B cell (primary cell): ENCODE results near the gene HOXA4. TPM values are rescaled to one million over a fixed set of nuclear protein-coding genes. Genes with fewer than 3 reads are reported as not detected.

Source experiments
- ATAC-seq: fragments of 200-7000 bp; cut with Tn5 transposase; one replicate; pipeline ENCODE4 v1.10.0; 2021; ENCODE audit warnings: low read depth, mild to moderate bottlenecking, moderate number of reproducible peaks, moderate library complexity
- CTCF ChIA-PET: fragments of 350-600 bp; sonication (Branson Sonifier 250); formaldehyde crosslinking; loops from one replicate; lab custom pipeline; 2021; ENCODE audit warnings: antibody characterized with exemption, inconsistent platforms; lab: Charles Lee
- POLR2A ChIA-PET: fragments of 350-600 bp; sonication (Branson Sonifier 250); formaldehyde crosslinking; loops from one replicate; lab custom pipeline; 2021; ENCODE audit warnings: antibody characterized with exemption; lab: Charles Lee
- DNase-seq: peaks from one replicate; pipeline ENCODE4 v3.0.0; 2013
- H2AFZ ChIP-seq: 2 replicates; pipeline ENCODE4 v1.6.1; 2012; ENCODE audit warnings: mild to moderate bottlenecking, low read depth, low read length; ENCODE audit not compliant: insufficient read depth, poor library complexity, severe bottlenecking
- H3K27ac ChIP-seq, 2 donors: 1 replicate in 1 of 2; 2 replicates in 1 of 2; pipeline ENCODE4 v1.5.1; 2012 to 2013; ENCODE audit warnings: low read length in 2 of 2, mild to moderate bottlenecking in 2 of 2, moderate library complexity in 1 of 2
- H3K27me3 ChIP-seq, 4 experiments: fragments of 200-600 bp in 1 of 4; sonication (generic) in 1 of 4; replicated peaks in 1 of 4; 1 replicate in 2 of 4; 2 replicates in 2 of 4; pipeline versions ENCODE4 v1.6.1 to v1.7.0; 2013 to 2016; ENCODE audit warnings: low read length in 3 of 4, mild to moderate bottlenecking in 2 of 4, mixed read lengths in 1 of 4, moderate library complexity in 1 of 4; ENCODE audit not compliant: insufficient read depth in 4 of 4, control insufficient read depth in 3 of 4; ENCODE audit errors: control extremely low read depth in 1 of 4
- H3K36me3 ChIP-seq, 2 experiments: replicated peaks in 1 of 2; 1 replicate in 1 of 2; 2 replicates in 1 of 2; pipeline versions ENCODE4 v1.6.1 to v1.7.1; 2013; ENCODE audit warnings: low read length in 1 of 2; ENCODE audit not compliant: insufficient read depth in 2 of 2, control insufficient read depth in 1 of 2; ENCODE audit errors: control extremely low read depth in 1 of 2, extremely low read depth in 1 of 2
- H3K4me1 ChIP-seq, 2 donors: fragments of 200-600 bp in 1 of 2; sonication (generic) in 1 of 2; 1 replicate in 1 of 2; 2 replicates in 1 of 2; pipeline versions ENCODE4 v1.5.1 to v1.6.1; 2013 to 2017; ENCODE audit warnings: low read length in 2 of 2; ENCODE audit not compliant: control insufficient read depth in 2 of 2, insufficient read depth in 2 of 2
- H3K4me2 ChIP-seq: replicated peaks from 2 replicates; pipeline ENCODE3; 2012; ENCODE audit warnings: mild to moderate bottlenecking, low read depth, low read length; ENCODE audit not compliant: poor library complexity, severe bottlenecking
- H3K4me3 ChIP-seq, 5 experiments: fragments of 200-600 bp in 1 of 5; sonication (generic) in 1 of 5; 1 replicate in 3 of 5; 2 replicates in 2 of 5; pipeline versions ENCODE4 v1.5.1 to v1.7.0; 2011 to 2016; ENCODE audit warnings: low read length in 4 of 5, mild to moderate bottlenecking in 4 of 5, low read depth in 2 of 5, control low read depth in 1 of 5, moderate library complexity in 1 of 5; ENCODE audit not compliant: insufficient read depth in 1 of 5; ENCODE audit errors: control extremely low read depth in 1 of 5, extremely low read depth in 1 of 5
- H3K79me2 ChIP-seq: fragments of 200-600 bp; sonication (generic); one replicate; pipeline ENCODE4 v1.6.0; 2016; ENCODE audit warnings: low read length; ENCODE audit not compliant: control insufficient read depth, insufficient read depth
- H3K9ac ChIP-seq: fragments of 200-600 bp; sonication (generic); 2 replicates; pipeline ENCODE4 v1.6.1; 2017; ENCODE audit warnings: mild to moderate bottlenecking, low read length, moderate library complexity
- H3K9me3 ChIP-seq, 3 donors: one replicate each; pipeline versions ENCODE4 v1.6.1 to v1.7.1; 2013; ENCODE audit warnings: low read length in 2 of 3; ENCODE audit not compliant: control insufficient read depth in 2 of 3, insufficient read depth in 1 of 3; ENCODE audit errors: control extremely low read depth in 1 of 3
- H4K20me1 ChIP-seq: 2 replicates; pipeline ENCODE4 v1.6.0; 2012; ENCODE audit warnings: mild to moderate bottlenecking, low read length; ENCODE audit not compliant: insufficient read depth, control insufficient read depth, poor library complexity, severe bottlenecking
- H3K27ac Mint-ChIP-seq: one replicate; pipeline ENCODE4 v1.8.0; 2021; ENCODE audit warnings: mixed read lengths
- H3K27me3 Mint-ChIP-seq: one replicate; pipeline ENCODE4 v1.8.0; 2021; ENCODE audit warnings: mixed read lengths
- H3K4me1 Mint-ChIP-seq: one replicate; pipeline ENCODE4 v1.8.0; 2021; ENCODE audit warnings: mixed read lengths
- H3K4me3 Mint-ChIP-seq: one replicate; pipeline ENCODE4 v1.8.0; 2021; ENCODE audit warnings: mixed read lengths
- H3K9me3 Mint-ChIP-seq: one replicate; pipeline ENCODE4 v1.8.0; 2022; ENCODE audit warnings: mixed read lengths; ENCODE audit not compliant: insufficient read depth
- CTCF ChIP-seq: fragments of 200-600 bp; IDR thresholded peaks from one replicate; pipeline ENCODE4 v1.8.0; 2022; ENCODE audit warnings: antibody characterized with exemption, mild to moderate bottlenecking
- EZH2 ChIP-seq: IDR thresholded peaks from 2 replicates; pipeline ENCODE4 v1.6.1; 2012; ENCODE audit warnings: borderline replicate concordance, low read depth, mild to moderate bottlenecking, moderate library complexity, low read length; ENCODE audit not compliant: insufficient read depth, poor library complexity, severe bottlenecking
- WGBS: methylation state at CpG from one replicate; pipeline ENCODE4 v1.1.5; 2013; ENCODE audit warnings: missing lambda C conversion rate; ENCODE audit not compliant: insufficient coverage; 5-methylcytosine and 5-hydroxymethylcytosine counted together
- intact Hi-C: fragments of 100-400 bp; cut with micrococcal nuclease; formaldehyde crosslinking; loops from one replicate; pipeline ENCODE4 v1.10.0; 2022
- polyA plus RNA-seq: library from polyadenylated mRNA; depleted of rRNA; stranded (reverse); fragments of >200 nt; gene quantifications from 2 replicates; pipeline ENCODE4 v1.2.3, GENCODE V29; 2012
- total RNA-seq, 2 donors: library from RNA; stranded (reverse); fragments of 120-200 nt in 1 of 2; gene quantifications; 1 replicate in 1 of 2; 2 replicates in 1 of 2; pipeline versions ENCODE4 v1.2.3 to v1.2.4, GENCODE V29; 2013 to 2022

Gene HOXA4
- total and polyA plus RNA-seq, 2 donors (not counting 1 experiment from before 2014, with no cell fraction given): 0.30 TPM; not detected in 1

- H3K4me1 Mint-ChIP-seq: peaks cover 25% of the 10 kb centered on the region
- no peak for TF ChIP-seq CTCF
- TF ChIP-seq EZH2: no peak
- ChIA-PET CTCF (interaction anchor here (1.2 kb wide), 1 partner anchor 405 kb away, joined by 4 read pairs; no protein-coding TSS in a partner anchor), POLR2A (no interaction called here)
- WGBS: 17% methylated on average over 4 of the region's 9 CpGs
- ATAC-seq (no peak), DNase-seq (no peak)
- H3K9me3 Mint-ChIP-seq: no peaks in the 10 kb centered on the region
- intact Hi-C loops: no loop called here
- peaks cover 63% of the 10 kb centered on the region for H3K27me3 Mint-ChIP-seq
- Histone ChIP-seq H3K27ac (no peak overlapping the region), H3K27me3 (peaks cover 5 to 76% (median 45%) of the 10 kb centered on the region in 4 experiments), H3K9me3 (peaks cover 0 to 15% (median 3%) of the 10 kb centered on the region in 3 donors), H2AFZ (no peak overlapping the region), H3K36me3 (no peaks in the 10 kb centered on the region), H3K4me3 (no peak overlapping the region), H3K4me2 (no peak overlapping the region), H4K20me1 (no peaks in the 10 kb centered on the region), H3K79me2 (no peaks in the 10 kb centered on the region), H3K4me1 (peaks cover 20 to 27% of the 10 kb centered on the region in 2 donors), H3K9ac (no peak overlapping the region)
- H3K4me3 Mint-ChIP-seq: no peak overlapping the region
- H3K27ac Mint-ChIP-seq: no peak overlapping the region
These were observed 38.4 kb downstream of the HOXA4 start for GRCh38 chr7:27091941-27092818.

GRCh38 chr7:27091105-27091504 is 39.5 kb downstream of the HOXA4 start:
- peaks cover 23% of the 10 kb centered on the region for H3K4me1 Mint-ChIP-seq
- ChIA-PET CTCF (no interaction called here), POLR2A (no interaction called here)
- no peak for DNase-seq
- no peak for ATAC-seq
- Histone ChIP-seq H3K27ac (no peak overlapping the region), H3K4me1 (peaks cover 15 to 19% of the 10 kb centered on the region in 2 donors), H3K4me3 (no peak overlapping the region), H3K36me3 (no peaks in the 10 kb centered on the region), H3K27me3 (peaks cover 5 to 73% (median 48%) of the 10 kb centered on the region in 4 experiments), H4K20me1 (no peaks in the 10 kb centered on the region), H3K79me2 (no peaks in the 10 kb centered on the region), H3K9ac (no peak overlapping the region), H3K4me2 (no peak overlapping the region), H2AFZ (no peak overlapping the region), H3K9me3 (peaks cover 0 to 15% (median 3%) of the 10 kb centered on the region in 3 donors)
- H3K27me3 Mint-ChIP-seq: peaks cover 63% of the 10 kb centered on the region
- TF ChIP-seq CTCF (no peak), EZH2 (no peak)
- intact Hi-C loops: no loop called here
- 60% methylated on average over 1 of the region's 3 CpGs for WGBS
- H3K27ac Mint-ChIP-seq: no peak overlapping the region
- no peaks in the 10 kb centered on the region for H3K9me3 Mint-ChIP-seq
- no peak overlapping the region for H3K4me3 Mint-ChIP-seq
